HG03135 (cell line): ENCODE data around the gene LRRC7.

Experiments
- ATAC-seq: cut with Tn5 transposase; IDR thresholded peaks from one replicate; pipeline ENCODE4 v1.9.1; 2021; ENCODE audit warnings: mild to moderate bottlenecking, moderate library complexity; ENCODE audit not compliant: unreplicated experiment

Gene LRRC7

DNA sequence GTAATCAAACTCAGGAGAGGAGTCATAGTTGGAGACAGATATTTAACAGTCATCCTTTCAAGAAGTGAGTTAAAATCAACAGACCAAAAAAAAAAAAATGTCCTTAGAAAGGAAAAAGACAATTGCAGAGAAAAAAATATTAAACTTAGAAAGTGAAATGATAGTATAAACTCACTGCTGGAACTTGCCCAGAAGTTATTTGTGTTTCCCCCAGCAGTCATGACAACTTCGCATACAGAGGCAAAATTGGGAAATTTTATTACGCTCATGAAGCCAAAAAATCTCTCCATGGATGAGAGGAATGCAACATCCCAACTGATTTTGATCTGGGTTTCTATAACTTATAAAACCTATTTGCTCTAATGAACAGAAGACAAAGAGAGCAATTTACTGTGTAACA lies 198.2 kb downstream of the LRRC7 start:
- no peak for ATAC-seq

GRCh38 chr1:69766431-69767180 lies 198.9 kb downstream of the LRRC7 start:
- no peak for ATAC-seq

GRCh38 chr1:69776555-69776954 lies 208.8 kb downstream of the LRRC7 start:
- no peak for ATAC-seq

- ATAC-seq: no peak
Observed at GRCh38 chr1:69777423-69777822, 209.7 kb downstream of the LRRC7 start.

DNA sequence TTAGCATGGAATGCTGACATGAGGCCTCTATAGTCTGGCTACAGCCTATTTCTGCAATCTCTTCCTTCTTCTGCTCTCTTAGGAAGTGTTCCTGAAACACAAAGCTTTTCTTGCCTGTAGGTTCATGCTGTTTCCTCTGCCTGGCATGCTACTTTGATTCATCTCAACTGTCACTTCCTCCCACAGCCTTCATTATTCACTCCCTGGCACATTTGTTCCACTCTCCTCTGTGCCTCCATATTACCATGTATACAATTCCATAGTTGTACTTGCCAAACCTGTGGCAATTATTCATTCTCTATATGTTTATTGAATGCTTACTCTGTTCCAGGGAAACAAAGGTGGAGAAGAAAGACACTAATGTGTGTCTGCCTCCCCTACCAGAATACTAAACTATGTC lies 210.2 kb downstream of the LRRC7 start:
- ATAC-seq: no peak

- no peak for ATAC-seq
Observed at GRCh38 chr1:69787151-69787550, 219.4 kb downstream of the LRRC7 start.

GRCh38 chr1:69791311-69791710 lies 223.6 kb downstream of the LRRC7 start:
- no peak for ATAC-seq

DNA sequence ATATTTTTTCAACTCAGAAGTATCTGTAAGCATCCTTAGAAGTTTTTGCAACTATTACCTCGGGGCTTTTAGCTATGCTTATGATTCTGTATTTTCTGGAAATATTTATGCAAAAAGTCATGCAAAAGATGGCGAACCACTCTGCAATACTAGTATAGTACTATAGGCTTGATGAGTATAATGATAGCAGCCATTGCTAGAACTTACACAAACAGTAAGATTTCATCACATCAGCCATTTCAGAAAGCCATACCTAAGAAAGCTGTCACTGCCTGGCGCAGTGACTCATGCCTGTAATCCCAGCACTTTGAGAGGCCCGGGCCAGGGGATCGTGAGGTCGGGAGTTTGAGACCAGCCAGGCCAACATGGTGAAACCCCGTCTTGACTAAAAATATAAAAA lies 227.1 kb downstream of the LRRC7 start:
- ATAC-seq: no peak

DNA sequence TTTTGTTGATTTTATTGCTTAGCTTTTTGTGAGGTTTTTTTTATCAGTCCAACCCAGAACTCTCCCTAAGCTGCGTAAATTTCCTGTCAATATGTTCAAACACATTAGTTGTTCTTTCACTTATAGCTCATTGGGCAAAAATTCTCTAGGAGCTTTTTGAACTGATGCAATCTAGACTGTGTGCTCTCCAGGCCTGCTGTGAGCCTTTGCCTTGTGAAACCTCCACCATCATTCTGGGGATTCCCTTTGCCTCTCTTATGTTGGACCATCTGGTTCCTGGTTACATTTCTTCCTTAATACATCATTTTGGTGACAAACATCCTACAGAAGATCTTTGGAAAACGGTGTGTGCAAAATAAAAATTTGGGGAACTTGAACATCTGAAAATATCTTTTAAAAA lies 247.2 kb downstream of the LRRC7 start:
- no peak for ATAC-seq

- no peak for ATAC-seq
Observed at GRCh38 chr1:69824932-69825331, 257.2 kb downstream of the LRRC7 start.

GRCh38 chr1:69827732-69828131 lies 260.0 kb downstream of the LRRC7 start:
- no peak for ATAC-seq

GRCh38 chr1:69833536-69833935 lies 265.8 kb downstream of the LRRC7 start:
- ATAC-seq: no peak

DNA sequence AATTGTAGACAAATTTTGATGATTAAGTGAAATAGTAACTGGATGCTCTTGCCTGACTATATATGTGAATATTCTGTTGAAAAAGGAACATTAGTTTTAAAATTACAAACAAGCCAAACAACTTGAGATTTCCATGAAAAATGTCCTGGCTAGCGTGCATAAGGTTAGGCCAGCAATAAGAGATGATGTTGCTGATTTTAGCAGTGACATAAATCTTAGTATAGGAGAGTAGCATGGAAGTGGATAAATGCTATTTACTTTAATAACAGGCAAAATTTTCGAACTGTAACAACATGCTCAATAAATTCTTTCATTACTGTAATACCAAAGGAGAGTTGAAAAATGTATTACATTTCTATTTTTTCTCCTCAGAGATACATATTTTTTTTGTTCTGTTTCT lies 266.6 kb downstream of the LRRC7 start:
- ATAC-seq: no peak

DNA sequence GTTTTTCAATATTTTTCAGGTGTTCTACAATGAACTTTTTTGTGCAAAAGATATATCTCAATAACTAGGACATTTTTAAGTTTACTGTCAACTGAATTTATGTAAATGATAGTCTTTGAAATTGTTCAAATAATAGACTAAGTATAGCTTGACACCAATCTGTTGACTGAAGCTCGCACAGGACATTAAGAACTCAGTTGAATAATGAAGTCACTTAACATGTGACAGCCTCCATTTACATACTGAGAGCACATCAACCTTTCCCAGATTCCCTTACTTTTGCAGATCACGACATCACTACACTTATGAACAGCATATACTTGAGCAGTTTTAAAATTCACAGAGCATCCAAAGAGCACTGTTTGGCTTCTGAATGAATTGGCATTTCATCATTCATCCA lies 268.2 kb downstream of the LRRC7 start:
- no peak for ATAC-seq

GRCh38 chr1:69836971-69837636 lies 269.4 kb downstream of the LRRC7 start:
- no peak for ATAC-seq

GRCh38 chr1:69842326-69842725 lies 274.6 kb downstream of the LRRC7 start:
- ATAC-seq: no peak

GRCh38 chr1:69845655-69846054 lies 277.9 kb downstream of the LRRC7 start:
- no peak for ATAC-seq

GRCh38 chr1:69846267-69846666 lies 278.5 kb downstream of the LRRC7 start:
- ATAC-seq: no peak

- ATAC-seq: no peak
Observed at GRCh38 chr1:69847670-69848069, 279.9 kb downstream of the LRRC7 start.

DNA sequence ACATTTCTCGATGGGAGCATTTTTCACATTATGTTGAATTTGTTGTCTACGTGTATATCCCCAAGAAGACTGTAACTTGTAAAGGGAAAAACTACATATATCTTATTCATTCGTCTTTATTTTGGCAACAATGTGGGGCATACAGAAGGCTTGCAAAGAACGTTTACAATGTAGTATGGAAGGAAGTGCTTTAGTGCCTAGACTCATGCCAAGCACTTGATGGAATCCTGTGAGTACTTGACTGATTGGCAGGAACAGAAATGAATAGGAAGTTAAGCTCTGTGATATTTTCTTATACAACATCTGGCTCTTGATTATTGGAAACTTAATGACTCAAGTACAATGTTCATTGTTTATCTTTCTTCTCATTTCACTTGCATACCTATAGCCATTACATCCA lies 284.4 kb downstream of the LRRC7 start:
- ATAC-seq: no peak

DNA sequence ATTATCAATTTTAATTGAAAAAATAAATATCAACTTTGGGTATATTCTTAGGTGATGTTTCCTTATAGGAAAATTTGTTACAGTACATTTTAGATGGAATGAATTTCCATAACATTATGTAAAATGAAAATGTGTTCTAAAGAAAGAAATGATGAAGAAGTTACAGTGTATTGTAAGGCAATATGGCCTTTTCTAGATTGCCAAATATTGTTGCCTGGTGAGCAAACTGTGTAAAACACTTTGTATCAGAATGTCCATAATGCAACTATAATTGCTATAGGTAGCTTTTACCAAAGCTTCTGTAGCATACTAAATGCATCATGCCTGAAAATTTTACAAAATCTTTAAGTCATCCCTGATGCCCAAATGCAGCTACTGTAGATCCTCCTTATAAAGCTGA lies 285.0 kb downstream of the LRRC7 start:
- ATAC-seq: no peak

- no peak for ATAC-seq
Observed at GRCh38 chr1:69858534-69858933, 290.8 kb downstream of the LRRC7 start.

DNA sequence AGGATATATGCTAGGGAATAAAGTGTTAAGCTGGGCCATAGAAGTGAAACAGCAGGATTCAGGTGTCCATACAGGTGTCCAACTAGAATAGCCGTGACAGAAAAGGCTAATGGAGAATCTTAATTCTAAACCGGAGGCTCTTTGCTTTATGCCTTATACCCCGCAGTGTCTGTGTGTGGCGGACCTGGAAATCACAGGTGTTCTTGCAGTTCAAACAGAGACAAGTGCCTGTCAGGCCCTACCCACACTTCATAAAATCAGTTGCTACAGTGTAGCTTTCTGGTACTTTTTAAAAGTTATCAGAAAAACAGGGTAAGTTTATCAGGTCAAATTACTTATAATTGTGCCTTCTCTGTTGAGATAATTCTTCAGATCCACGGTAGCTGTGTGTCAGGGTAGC lies 293.9 kb downstream of the LRRC7 start:
- ATAC-seq: no peak
